ENCODE results near the gene NFIX.

NFIX gene

GRCh38 chr19:13077240-13077639 lies 82.0 kb downstream of the NFIX start:
- no CpG with 5 or more reads among the region's 11 CpGs for WGBS (ENCODE audit: insufficient coverage, insufficient read length)
- no peak overlapping the region for H3K27ac ChIP-seq (ENCODE audit: low read length)

GRCh38 chr19:13078381-13078780 lies 83.1 kb downstream of the NFIX start:
- no peak for DNase-seq (ENCODE audit: low read depth, low spot score)
- H3K36me3 ChIP-seq (ENCODE audit: control insufficient read depth, insufficient read depth, low read length) = no peaks in the 10 kb centered on the region
- WGBS (ENCODE audit: insufficient coverage, insufficient read length) = no CpG with 5 or more reads among the region's 10 CpGs
- H3K9me3 ChIP-seq (ENCODE audit: control insufficient read depth, insufficient read depth, low read length) = no peaks in the 10 kb centered on the region
- no peak overlapping the region for H3K4me3 ChIP-seq (ENCODE audit: low read length)
- H3K27ac ChIP-seq (ENCODE audit: low read length) = no peak overlapping the region
- no peaks in the 10 kb centered on the region for H3K27me3 ChIP-seq (ENCODE audit: control insufficient read depth, insufficient read depth, low read length)
- H3K4me1 ChIP-seq (ENCODE audit: control insufficient read depth, insufficient read depth, low read length) = peaks cover 11% of the 10 kb centered on the region

More at GRCh38 chr19:13077240-13077639, 82.0 kb downstream of the NFIX start:
- Histone ChIP-seq H3K9me3 (ENCODE audit: control insufficient read depth, insufficient read depth, low read length) (no peaks in the 10 kb centered on the region), H3K4me3 (ENCODE audit: low read length) (no peak overlapping the region), H3K36me3 (ENCODE audit: control insufficient read depth, insufficient read depth, low read length) (no peaks in the 10 kb centered on the region), H3K27me3 (ENCODE audit: control insufficient read depth, insufficient read depth, low read length) (no peaks in the 10 kb centered on the region), H3K4me1 (ENCODE audit: control insufficient read depth, insufficient read depth, low read length) (peaks cover 11% of the 10 kb centered on the region)
- DNase-seq (ENCODE audit: low read depth, low spot score) = no peak

GRCh38 chr19:13078897-13079541 lies 83.7 kb downstream of the NFIX start:
- Histone ChIP-seq H3K27ac (ENCODE audit: low read length) (no peak overlapping the region), H3K4me3 (ENCODE audit: low read length) (no peak overlapping the region), H3K4me1 (ENCODE audit: control insufficient read depth, insufficient read depth, low read length) (peaks cover 11% of the 10 kb centered on the region), H3K9me3 (ENCODE audit: control insufficient read depth, insufficient read depth, low read length) (no peaks in the 10 kb centered on the region), H3K36me3 (ENCODE audit: control insufficient read depth, insufficient read depth, low read length) (no peaks in the 10 kb centered on the region), H3K27me3 (ENCODE audit: control insufficient read depth, insufficient read depth, low read length) (no peaks in the 10 kb centered on the region)
- no peak for DNase-seq (ENCODE audit: low read depth, low spot score)
- no CpG with 5 or more reads among the region's 12 CpGs for WGBS (ENCODE audit: insufficient coverage, insufficient read length)

DNA sequence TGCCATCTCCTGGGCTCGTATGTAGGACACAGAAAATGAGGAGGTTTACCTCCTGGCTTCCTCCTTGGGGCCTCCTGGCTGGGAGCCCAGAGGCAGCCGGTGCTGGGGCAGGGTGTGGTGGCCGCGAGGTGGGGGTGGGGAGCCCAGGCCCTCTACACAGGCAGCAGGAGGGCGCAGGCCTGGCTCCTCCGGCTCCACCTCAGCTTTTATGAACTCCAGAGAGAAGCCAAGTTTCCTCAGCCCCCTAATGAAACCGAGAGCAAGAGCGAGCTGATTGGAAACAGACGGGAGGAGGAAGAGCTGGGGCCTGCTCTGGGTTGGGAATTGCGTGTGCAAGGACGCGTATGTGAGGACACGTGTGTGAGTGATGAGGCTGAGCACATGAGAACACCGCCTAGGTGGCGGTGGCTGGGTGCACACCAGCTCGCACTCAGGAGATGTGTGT lies 84.3 kb downstream of the NFIX start:
- H3K4me1 ChIP-seq (ENCODE audit: control insufficient read depth, insufficient read depth, low read length) = peaks cover 11% of the 10 kb centered on the region
- H3K36me3 ChIP-seq (ENCODE audit: control insufficient read depth, insufficient read depth, low read length) = no peaks in the 10 kb centered on the region
- whole genome bisulfite sequencing (ENCODE audit: insufficient coverage, insufficient read length) = no CpG with 5 or more reads among the region's 16 CpGs
- H3K27me3 ChIP-seq (ENCODE audit: control insufficient read depth, insufficient read depth, low read length) = no peaks in the 10 kb centered on the region
- H3K9me3 ChIP-seq (ENCODE audit: control insufficient read depth, insufficient read depth, low read length) = no peaks in the 10 kb centered on the region
- no peak for DNase-seq (ENCODE audit: low read depth, low spot score)
- H3K4me3 ChIP-seq (ENCODE audit: low read length) = no peak overlapping the region
- H3K27ac ChIP-seq (ENCODE audit: low read length) = no peak overlapping the region

- DNase-seq (ENCODE audit: low read depth, low spot score) = no peak
- WGBS (ENCODE audit: insufficient coverage, insufficient read length) = no CpG with 5 or more reads among the region's 14 CpGs
- H3K27ac ChIP-seq (ENCODE audit: low read length) = no peak overlapping the region
These were observed 87.1 kb downstream of the NFIX start for GRCh38 chr19:13082192-13083007.

DNA sequence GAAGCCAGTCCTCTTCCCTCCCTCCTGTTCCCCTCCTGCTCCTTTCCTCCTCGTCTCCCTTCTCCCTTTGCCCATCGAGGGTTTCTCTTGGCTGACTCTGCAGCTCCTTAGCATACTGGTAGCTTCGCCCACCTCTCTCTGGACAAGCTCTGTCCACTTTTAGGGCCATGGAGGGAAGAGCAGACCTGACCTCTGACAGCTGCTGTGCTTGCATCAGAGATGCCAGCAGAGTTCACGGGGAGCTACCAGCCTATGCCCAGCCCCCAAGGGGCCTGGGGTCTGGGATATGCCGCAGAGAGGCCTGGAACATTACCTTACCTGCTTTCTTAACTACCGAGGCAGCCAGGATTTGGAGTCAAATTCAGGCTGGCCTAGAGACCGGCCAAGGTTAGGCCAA lies 87.7 kb downstream of the NFIX start:
- Histone ChIP-seq H3K36me3 (ENCODE audit: control insufficient read depth, insufficient read depth, low read length) (no peaks in the 10 kb centered on the region), H3K9me3 (ENCODE audit: control insufficient read depth, insufficient read depth, low read length) (no peaks in the 10 kb centered on the region), H3K27ac (ENCODE audit: low read length) (no peak overlapping the region), H3K4me1 (ENCODE audit: control insufficient read depth, insufficient read depth, low read length) (peaks cover 5% of the 10 kb centered on the region), H3K27me3 (ENCODE audit: control insufficient read depth, insufficient read depth, low read length) (no peaks in the 10 kb centered on the region), H3K4me3 (ENCODE audit: low read length) (no peak overlapping the region)
- no peak for DNase-seq (ENCODE audit: low read depth, low spot score)
- no CpG with 5 or more reads among the region's 7 CpGs for WGBS (ENCODE audit: insufficient coverage, insufficient read length)

More at GRCh38 chr19:13082192-13083007, 87.1 kb downstream of the NFIX start:
- H3K4me1 ChIP-seq (ENCODE audit: control insufficient read depth, insufficient read depth, low read length) = peaks cover 9% of the 10 kb centered on the region
- no peak overlapping the region for H3K4me3 ChIP-seq (ENCODE audit: low read length)
- H3K27me3 ChIP-seq (ENCODE audit: control insufficient read depth, insufficient read depth, low read length) = no peaks in the 10 kb centered on the region
- H3K36me3 ChIP-seq (ENCODE audit: control insufficient read depth, insufficient read depth, low read length) = no peaks in the 10 kb centered on the region
- no peaks in the 10 kb centered on the region for H3K9me3 ChIP-seq (ENCODE audit: control insufficient read depth, insufficient read depth, low read length)

DNA sequence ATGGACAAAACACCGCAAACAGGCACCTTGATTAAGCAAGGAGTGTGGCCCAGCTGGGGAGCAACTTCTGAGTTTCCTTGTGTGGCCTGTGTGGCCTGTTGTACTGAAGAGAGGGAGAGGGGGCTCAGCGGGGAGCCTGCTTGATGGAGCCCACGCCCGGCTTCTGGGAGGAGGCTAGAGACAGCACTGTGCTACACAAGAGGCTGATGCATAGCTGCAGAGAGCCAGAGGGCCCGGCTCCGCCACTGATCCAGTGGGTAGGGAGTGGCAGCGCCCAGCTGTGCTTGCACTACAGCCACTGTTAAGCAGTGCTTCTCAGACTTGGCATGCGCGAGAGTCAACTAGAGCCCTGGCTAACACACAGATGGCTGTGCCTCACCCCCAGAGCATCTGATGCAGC lies 88.4 kb downstream of the NFIX start:
- no peak for DNase-seq (ENCODE audit: low read depth, low spot score)
- H3K4me3 ChIP-seq (ENCODE audit: low read length) = no peak overlapping the region
- H3K27ac ChIP-seq (ENCODE audit: low read length) = no peak overlapping the region
- no CpG with 5 or more reads among the region's 9 CpGs for WGBS (ENCODE audit: insufficient coverage, insufficient read length)
- H3K27me3 ChIP-seq (ENCODE audit: control insufficient read depth, insufficient read depth, low read length) = no peaks in the 10 kb centered on the region
- no peaks in the 10 kb centered on the region for H3K9me3 ChIP-seq (ENCODE audit: control insufficient read depth, insufficient read depth, low read length)
- H3K36me3 ChIP-seq (ENCODE audit: control insufficient read depth, insufficient read depth, low read length) = no peaks in the 10 kb centered on the region
- peaks cover 4% of the 10 kb centered on the region for H3K4me1 ChIP-seq (ENCODE audit: control insufficient read depth, insufficient read depth, low read length)

GRCh38 chr19:13085666-13086065 lies 90.4 kb downstream of the NFIX start:
- Histone ChIP-seq H3K4me1 (ENCODE audit: control insufficient read depth, insufficient read depth, low read length) (no peaks in the 10 kb centered on the region; the same call in 1 of the 2 replicates), H3K27me3 (ENCODE audit: control insufficient read depth, insufficient read depth, low read length) (no peaks in the 10 kb centered on the region), H3K9me3 (ENCODE audit: control insufficient read depth, insufficient read depth, low read length) (no peaks in the 10 kb centered on the region), H3K27ac (ENCODE audit: low read length) (no peak overlapping the region), H3K4me3 (ENCODE audit: low read length) (no peak overlapping the region), H3K36me3 (ENCODE audit: control insufficient read depth, insufficient read depth, low read length) (no peaks in the 10 kb centered on the region)
- WGBS (ENCODE audit: insufficient coverage, insufficient read length) = no CpG with 5 or more reads among the region's 7 CpGs
- DNase-seq (ENCODE audit: low read depth, low spot score) = no peak

- Histone ChIP-seq H3K4me1 (ENCODE audit: control insufficient read depth, insufficient read depth, low read length) (no peaks in the 10 kb centered on the region; the same call in 1 of the 2 replicates), H3K9me3 (ENCODE audit: control insufficient read depth, insufficient read depth, low read length) (no peaks in the 10 kb centered on the region), H3K36me3 (ENCODE audit: control insufficient read depth, insufficient read depth, low read length) (no peaks in the 10 kb centered on the region), H3K4me3 (ENCODE audit: low read length) (no peak overlapping the region), H3K27ac (ENCODE audit: low read length) (no peak overlapping the region), H3K27me3 (ENCODE audit: control insufficient read depth, insufficient read depth, low read length) (no peaks in the 10 kb centered on the region)
- no CpG with 5 or more reads among the region's 2 CpGs for WGBS (ENCODE audit: insufficient coverage, insufficient read length)
- DNase-seq (ENCODE audit: low read depth, low spot score) = no peak
These were observed 91.1 kb downstream of the NFIX start for GRCh38 chr19:13086341-13086740.

DNA sequence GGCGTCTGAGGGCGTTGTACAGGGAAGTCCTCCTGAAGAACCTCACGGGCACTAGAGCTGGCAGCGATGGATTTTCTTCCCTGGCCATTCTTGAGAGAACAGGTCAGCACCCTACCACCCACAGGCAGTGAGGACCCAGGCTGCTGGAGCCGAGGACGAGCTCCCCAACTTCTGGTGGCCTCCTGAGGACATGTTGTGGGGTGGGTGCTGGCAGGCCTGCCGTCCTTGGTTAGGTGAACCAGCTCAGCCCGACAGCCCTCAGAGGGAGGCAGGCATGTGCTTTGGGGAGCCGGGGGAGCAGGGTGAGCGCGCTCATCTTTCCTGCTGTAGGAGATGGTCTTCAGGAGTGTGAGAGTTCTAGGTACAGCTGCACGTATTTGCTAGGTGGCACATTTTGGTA lies 92.0 kb downstream of the NFIX start:
- no peak for DNase-seq (ENCODE audit: low read depth, low spot score)
- H3K27me3 ChIP-seq (ENCODE audit: control insufficient read depth, insufficient read depth, low read length) = no peaks in the 10 kb centered on the region
- H3K4me1 ChIP-seq (ENCODE audit: control insufficient read depth, insufficient read depth, low read length) = peaks cover 4% of the 10 kb centered on the region; the same call in 1 of the 2 replicates
- no peak overlapping the region for H3K27ac ChIP-seq (ENCODE audit: low read length)
- no peak overlapping the region for H3K4me3 ChIP-seq (ENCODE audit: low read length)
- no peaks in the 10 kb centered on the region for H3K36me3 ChIP-seq (ENCODE audit: control insufficient read depth, insufficient read depth, low read length)
- WGBS (ENCODE audit: insufficient coverage, insufficient read length) = no CpG with 5 or more reads among the region's 12 CpGs
- H3K9me3 ChIP-seq (ENCODE audit: control insufficient read depth, insufficient read depth, low read length) = no peaks in the 10 kb centered on the region

All from iPS DF 6.9 (cell line).